ENCODE data around the gene NKD2. TPM values are rescaled to one million over a fixed set of nuclear protein-coding genes. Genes with fewer than 3 reads are reported as not detected.

Gene NKD2
- polyA plus RNA-seq, 5 donors, result 6.1 to 16.6 (median 7.7) TPM

DNA sequence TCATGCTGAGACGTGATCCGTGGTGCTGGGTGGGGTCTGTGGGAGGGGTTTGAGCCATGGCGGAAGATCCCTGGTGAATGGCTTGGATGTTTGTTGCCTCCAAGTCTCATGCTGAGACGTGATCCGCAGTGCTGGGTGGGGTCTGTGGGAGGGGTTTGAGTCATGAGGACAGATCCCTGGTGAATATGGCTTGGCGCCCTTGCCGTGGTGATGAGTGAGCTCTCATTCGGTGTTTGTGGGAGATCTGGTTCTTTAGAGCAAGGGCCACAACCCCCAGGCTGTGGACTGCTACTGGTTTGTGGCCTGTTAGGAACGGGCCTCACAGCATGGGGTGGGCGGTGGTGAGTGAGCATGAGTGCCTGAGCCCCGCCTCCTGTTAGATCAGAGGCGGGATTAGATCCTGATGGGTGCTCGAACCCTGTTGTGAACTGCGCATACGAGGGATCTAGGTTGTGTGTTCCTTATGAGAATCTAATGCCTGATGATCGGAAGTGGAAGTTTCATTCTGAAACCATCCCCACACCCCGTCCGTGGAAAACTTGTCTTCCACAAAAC lies 31.2 kb downstream of the NKD2 start:
- DNase-seq, result no peak

DNA sequence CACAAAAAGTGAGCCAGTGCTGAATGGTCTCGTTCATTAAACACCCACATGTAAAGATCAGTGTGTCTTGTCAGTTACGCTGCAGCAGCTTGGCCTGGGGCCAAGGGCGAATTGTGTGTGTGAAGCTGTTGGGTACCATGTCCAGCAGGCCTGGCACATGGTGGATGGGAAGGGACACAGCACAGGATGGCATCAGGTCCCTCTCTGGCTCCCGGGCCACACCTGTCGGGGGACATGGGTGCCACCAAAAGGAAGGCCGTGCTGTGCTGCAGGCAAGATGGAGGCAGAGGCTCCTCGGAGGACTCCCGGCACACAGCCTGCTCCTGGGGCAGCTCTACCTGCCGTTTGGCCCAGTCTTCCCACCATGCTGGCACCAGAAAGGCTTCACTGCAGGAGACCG lies 32.0 kb downstream of the NKD2 start:
- DNase-seq, result no peak

DNA sequence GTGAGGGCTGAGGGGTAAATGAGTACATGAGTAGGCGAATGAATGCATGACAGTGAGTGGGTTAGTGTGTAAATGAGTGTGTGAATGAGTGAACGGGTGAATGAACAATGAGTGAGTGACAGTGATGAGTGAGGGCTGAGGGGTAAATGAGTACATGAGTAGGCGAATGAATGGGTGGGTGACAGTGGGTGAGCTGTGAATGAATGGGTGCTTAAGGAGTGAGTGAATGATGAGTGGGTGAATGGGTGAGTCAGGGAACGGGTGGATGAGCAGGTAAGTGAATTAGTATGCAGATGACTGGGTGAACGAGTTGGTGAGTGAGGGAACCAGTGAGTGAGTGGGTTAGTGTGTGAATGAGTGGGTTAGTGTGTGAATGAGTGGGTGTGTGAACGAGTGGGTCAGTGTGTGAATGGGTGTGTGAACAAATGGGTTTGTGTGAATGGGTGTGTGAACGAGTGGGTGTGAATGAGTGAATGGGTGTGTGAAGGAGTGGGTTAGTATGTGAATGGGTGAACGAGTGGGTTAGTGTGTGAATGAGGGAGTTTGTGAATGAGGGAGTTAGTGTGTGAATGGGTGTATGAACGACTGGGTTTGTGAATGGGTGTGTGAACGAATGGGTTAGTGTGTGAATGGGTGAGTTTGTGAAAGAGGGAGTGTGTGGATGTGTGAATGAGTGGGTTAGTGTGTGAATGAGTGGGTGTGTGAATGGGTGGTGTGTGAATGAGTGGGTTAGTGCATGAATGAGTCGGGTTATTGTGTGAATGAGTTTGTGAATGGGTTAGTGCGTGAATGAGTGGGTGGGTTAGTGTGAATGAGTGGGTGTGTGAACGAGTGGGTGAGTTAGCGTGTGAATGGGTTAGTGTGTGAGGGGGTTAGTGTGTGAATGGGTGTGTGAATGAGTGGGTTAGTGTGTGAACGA lies 32.9 kb downstream of the NKD2 start:
- no peak for DNase-seq

DNA sequence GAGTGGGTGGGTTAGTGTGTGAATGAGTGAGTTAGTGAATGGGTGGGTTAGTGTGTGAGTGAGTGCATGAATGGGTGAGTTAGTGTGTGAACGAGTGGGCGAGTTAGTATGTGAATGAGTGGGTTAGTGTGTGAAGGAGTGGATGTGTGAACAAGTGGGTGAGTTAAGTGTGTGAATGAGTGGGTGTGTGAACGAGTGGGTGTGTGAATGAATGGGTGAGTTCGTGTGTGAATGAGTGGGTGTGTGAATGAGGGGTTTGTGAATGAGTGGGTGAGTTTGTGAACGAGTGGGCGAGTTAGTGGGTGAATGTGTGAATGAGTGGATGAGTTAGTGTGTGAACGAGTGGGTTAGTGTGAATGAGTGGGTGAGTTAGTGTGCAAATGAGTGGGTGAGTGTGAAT lies 34.0 kb downstream of the NKD2 start:
- no peak for DNase-seq

DNA sequence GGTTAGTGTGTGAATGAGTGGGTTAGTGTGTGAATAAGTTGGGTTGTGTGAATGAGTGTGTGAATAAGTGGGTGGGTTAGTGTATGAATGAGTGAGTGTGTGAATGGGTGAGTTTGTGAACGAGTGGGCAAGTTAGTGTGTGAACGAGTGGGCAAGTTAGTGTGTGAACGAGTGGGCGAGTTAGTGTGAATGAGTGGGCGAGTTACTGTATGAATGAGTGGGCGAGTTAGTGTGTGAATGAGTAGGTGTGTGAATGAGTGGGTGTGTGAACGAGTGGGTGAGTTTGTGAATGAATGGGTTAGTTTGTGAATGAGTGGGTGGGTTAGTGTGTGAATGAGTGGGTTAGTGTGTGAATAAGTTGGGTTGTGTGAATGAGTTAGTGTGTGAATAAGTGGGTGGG lies 34.7 kb downstream of the NKD2 start:
- DNase-seq, result no peak

DNA sequence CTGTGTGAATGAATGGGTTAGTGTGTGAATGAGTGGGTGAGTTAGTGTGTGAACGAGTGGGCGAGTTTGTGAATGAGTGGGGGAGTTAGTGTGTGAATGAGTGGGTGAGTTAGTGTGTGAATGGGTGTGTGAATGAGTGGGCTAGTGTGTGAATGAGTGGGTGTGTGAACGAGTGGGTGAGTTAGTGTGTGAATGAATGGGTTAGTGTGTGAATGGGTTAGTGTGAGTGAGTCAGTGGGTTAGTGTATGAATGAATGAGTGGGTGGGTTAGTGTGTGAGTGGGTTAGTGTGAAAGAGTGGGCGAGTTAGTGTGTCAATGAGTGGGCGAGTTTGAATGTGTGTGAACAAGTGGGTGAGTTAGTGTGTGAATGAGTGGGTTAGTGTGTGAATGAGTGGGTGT lies 35.5 kb downstream of the NKD2 start:
- DNase-seq, result no peak

DNA sequence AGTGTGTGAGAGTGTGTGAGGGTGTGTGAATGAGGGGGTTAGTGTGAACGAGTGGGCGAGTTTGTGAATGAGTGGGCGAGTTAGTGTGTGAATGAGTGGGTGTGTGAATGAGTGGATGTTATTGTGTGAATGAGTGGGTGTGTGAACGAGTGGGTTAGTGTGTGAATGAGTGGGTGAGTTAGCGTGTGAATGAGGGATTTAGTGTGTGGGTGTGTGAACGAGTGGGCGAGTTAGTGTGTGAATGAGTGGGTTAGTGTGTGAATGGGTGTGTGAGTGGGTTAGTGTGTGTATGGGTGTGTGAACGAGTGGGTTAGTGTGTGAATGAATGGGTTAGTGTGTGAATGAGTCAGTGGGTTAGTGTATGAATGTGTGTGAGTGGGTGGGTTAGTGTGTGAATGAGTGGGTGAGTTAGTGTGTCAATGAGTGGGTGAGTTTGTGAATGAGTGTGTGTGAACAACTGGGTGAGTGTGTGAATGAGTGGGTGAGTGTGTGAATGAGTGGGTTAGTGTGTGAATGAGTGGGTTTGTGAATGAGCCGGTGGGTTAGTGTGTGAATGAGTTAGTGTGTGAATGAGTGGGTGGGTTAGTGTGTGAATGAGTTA lies 37.5 kb downstream of the NKD2 start:
- no peak for DNase-seq

DNA sequence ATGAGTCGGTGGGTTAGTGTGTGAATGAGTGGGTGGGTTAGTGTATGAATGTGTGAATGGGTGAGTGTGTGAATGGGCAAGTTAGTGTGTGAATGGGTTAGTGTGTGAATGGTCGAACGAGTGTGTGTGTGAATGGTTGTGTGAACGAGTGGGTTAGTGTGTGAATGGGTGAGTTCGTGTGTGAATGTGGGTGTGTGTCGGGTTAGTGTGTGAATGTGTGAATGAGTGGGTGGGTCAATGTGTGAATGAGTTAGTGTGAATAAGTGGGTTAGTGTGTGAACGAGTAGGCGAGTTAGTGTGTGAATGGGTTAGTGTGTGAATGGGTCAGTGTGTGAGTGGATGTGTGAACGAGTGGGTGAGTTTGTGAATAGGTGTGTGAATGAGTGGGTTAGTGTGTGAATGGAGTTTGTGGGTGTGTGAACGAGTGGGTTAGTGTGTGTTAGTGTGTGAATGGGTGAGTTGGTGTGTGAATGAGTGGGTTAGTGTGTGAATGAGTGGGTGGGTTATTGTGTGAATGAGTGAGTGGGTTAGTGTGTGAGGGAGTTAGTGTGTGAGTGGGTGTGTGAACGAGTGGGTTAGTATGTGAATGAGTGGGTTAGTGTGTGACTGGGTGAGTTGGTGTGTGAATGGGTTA lies 38.8 kb downstream of the NKD2 start:
- no peak for DNase-seq

DNA sequence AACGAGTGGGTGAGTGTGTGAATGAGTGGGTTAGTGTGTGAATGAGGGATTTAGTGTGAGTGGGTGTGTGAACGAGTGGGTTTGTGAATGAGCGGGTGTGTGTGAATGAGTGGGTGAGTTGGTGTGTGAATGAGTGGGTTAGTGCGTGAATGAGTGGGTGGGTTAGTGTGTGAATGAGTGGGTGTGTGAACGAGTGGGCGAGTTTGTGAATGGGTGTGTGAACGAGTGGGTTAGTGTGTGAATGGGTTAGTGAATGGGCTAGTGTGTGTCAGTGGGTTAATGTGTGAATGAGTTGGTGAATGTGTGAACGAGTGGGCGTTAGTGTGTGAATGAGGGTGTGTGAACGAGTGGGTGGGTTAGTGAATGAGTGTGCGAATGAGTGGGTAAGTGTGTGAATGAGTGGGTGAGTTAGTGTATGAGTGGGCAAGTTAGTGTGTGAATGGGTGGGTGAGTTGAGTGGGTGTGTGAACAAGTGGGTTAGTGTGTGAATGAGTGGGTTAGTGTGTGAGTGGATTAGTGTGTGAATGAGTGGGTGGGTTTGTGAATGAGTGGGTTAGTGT lies 39.6 kb downstream of the NKD2 start:
- DNase-seq, result no peak

DNA sequence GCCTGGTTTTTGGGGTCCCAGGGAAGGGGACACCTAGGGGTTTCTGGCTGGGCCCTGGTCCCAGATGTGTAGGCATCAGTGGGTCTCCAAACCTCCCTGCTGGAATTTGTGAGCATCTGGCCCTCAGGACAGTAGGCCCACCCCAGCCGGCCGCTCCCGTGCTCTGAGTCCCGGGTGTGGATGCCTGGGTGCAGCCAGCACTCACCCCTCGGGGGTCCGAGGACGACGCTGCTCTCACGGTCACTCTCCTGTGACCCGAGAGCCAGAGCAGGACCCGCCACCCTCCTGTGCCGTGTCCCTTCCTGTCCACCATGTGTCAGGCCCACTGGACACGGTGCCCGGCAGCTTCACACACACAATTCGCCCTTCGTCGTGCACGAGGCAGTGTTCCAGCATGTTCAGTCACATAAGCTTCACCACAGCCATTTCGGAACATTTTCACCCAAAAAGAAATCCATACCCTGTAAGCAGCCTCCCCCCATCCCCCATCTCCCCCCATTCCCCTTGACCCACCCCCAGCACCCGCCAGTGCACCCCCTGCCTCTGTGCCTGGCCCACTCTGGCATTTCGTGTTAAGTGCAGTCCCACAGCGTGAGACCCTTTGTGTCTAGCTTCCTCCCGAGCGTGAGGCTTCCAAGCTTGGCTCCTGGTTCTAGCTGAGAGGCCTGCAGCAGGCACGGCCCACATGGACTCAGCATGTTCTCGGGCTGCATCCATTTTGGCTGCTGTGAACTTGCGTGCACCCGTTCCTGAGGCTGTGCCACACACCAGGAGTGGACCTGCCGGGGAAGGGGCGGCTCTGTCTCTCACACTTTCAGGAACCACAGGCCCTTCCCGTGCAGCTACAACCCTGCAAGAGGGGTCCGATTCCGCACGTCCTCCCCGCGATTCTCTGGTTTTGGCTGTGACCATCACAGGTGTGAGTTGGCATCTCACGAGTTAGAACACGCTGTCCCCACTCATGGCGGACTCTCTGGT lies 40.5 kb downstream of the NKD2 start:
- no peak for DNase-seq

DNA sequence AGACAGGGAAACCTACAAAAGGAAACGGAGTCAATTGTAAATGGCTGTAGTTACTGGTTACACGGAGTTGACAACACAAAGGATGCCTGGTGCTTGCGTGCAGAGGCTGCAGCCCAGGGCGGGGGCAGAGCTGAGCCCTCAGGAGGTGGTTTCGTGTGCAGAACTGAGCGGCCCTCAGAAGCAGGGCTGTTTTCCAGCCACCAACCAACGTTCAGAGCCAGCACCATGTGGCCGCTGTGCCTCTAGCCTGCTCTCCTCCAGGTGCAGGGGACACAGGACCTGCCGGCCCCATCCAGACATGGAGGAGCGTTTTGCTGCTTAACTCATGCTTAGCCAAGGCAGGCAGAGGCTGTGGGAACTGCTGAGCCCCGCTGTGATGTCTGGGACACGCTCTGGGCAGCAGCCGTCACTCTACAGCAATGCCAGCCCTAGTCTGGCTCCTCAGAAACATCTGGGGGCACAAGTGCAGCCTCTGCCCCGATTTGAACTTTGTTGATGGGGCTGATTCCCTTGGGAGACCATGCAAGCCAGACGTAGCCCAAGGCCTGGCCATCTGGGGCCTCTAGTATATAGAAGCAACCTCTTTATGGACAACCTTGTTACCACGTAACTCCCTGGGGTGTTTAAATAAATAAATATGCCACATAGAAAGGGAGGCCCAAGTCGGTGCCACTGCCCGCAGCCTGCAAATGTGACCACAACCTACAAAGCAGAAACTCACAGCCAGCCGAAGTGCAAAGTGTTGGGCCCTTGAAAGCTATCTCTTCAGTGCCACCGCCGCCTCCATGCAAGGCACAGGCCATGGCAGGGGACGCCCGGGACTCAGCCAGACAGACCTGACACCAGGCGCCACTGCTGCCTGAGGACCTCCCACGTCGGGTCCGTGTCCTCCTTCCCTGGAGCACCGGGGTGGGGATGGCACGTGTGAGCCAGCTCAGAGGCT lies 42.1 kb downstream of the NKD2 start:
- no peak for DNase-seq

DNA sequence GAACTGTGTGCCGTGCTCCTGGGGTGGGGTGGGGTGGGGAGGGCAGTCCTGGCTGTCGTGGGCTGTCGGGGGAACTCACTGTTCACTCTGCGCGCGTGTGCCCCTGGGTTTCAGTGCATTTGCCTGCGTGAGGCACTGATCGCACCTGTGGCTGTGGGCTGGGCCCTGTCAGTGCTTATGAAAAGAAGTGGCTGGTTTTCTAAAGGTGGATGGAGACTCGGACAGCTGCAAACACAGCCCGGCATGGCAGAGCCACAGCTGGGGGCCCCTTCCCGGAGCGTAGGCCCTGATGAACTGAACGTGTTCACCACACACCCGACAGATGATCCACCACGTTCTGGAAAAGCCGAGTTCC lies 42.7 kb downstream of the NKD2 start:
- no peak for DNase-seq

DNA sequence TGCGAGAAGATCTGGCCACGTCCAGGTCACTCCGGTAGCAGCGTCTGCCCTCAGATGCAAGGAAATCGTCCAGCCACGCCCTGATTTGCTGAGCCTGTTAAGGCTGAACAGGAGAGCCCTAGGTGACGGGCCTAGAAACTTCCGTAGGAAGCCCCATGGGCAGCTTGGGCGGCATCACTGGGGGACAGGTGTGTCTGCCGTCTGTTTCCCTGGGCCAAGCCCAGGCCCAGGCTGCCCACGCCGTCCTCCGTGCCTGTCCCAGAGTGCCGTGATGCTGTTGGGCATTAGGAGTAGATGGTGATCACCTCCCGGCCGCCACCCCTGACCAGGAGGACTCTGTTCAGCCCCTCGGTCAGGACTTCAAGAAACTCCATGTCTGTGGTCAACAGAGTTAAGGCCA lies 43.5 kb downstream of the NKD2 start:
- DNase-seq, result no peak

DNA sequence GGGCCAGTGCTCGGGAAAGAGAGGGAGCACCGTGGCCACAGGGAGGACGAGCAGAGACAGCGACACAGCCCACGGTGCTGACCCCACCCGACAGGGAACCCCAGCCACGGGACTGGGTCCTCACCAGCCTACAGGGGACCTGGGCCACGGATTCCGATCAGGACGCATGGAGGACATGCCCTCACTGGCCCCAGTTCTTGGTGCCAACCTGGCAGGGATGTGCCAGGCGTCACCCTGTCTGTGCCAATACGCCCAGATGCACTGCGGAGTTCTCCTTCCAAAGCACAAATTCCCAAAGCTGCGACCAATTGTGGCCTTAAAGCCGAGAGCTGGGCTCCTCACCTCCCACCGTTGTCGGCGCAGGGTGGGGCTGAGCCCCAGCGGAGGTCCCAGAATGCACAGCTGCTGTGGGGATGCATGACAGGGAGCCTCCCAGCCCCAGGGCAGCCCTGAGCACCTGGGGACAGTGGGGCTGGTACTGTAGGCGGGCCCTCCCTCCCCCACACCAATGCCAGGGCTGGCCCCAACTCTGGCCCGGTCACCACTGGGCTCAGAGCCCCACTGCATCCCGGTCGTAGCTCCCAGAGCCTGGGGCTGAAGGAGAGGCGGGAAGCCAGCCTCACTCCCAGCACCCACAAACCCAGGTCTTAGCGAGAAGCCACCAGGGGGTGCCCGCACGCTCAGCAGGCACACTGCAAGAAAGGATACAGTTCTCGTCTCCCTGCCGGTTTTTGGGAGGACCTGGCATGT lies 44.2 kb downstream of the NKD2 start:
- no peak for DNase-seq

DNA sequence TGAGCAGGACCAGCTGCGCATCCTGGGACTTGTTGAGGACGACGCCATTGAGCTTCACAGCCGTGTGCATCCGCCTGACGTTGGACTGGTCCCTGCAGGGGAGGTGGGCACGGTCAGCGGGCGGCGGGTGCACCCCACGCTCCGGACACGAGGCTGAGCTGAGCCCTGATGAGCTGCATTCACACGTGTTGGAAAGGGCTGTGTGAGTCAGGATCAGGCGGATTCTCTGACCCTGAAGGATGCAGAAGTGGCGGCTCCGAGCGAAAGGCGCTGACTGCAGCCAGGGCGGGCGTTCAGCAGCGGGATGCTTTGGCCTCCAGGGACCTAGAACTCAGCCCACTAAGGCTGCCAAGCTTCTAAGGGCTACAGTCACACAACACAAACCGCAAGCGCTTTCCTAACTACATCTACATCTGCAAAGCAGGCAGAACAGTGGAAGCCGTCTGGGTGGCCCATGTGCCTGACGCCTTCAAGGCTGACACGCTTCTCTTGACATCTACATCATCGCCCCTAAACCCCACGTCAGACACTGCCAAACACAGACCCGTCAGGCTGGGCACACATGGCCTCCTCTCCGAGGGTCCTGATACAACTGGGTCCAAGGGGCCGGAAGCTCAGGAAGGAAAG lies 44.9 kb downstream of the NKD2 start:
- no peak for DNase-seq

DNA sequence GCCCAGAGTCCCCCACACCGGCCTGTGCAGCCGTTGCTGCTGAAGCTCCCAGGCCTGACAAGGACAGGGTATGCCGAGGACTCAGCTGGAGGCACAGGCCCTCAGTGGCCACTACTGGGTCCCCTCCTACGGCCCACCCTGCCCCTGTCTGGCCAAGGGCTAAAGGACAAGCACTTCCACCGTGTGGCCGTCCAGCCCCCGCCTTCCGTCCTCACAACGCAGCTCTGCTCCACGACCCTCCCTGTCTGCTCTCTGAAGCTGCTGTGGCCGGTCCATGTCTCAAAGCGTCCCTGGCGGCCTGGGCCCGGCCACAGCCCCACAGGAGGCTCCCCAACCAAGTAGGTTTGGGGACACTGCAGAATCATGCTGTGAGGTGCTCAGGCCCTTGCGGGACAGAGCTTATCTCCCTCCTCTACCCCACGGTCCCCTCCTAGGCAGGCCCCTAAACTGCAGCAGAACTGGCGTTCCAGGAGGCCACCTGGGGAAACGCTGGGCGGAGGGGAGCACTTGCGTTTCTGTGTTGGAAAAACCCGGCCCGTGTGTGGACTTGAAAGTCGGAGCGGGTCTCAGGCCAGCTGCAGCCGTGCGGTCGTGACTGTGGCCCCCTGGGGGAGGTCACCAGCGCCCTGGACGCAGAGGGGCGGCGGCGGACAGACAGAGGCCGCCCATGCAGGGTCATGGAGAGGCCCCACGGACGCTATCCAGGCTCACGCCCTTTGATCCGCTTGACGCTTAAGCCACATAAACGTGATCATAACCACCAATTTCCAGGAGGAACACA lies 45.6 kb downstream of the NKD2 start:
- no peak for DNase-seq

DNA sequence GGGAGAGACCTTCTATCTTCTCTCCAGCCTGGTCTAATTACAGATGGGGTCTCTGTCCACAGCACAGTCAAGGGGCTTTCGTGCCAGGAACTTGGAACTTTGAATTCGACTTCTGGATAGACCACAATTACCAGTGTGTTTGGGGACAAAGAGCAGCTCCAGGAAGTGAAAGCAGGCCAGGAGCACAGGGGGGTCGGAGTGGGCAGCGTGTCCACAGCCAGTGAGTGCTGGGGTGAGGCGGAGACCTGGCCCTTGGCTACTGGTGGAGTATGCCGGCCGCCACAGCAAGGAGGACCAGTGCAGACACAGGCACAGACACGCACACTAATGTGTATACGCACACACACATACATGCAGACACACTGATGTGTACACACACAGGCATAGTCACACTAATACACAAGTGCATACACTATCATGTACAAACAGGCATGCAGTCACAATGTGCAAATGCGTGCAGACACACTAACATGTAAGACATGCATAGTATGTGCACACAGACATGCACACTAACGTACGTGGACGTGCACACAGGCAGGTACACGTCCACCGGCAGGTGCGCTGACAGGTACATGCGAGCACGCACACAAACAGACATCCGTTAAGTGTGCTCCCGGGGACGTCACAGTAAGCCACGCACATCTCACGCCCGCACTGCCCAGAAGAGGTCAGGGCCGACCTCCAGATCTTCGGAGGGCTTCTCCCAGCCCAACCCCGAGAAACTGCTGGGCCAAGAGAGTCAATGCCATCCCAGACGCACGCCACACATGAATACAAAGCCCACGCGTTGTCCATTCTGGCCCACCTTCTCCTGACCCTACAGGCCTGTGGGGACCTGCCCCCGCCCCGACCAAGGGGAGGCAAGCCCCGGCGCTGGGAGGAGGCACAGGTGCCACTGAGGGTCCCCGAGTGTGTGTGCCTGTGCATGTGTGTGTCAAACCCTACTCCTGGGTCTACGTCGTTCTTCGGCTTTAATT lies 46.5 kb downstream of the NKD2 start:
- DNase-seq, result no peak
